A549 (cell line): ENCODE results near the gene SLC25A26. TPM values are rescaled to one million over a fixed set of nuclear protein-coding genes. Genes with fewer than 3 reads are reported as not detected.

Experiments used
- ATAC-seq, 2 experiments: fragments of 200-7000 bp in 1 of 2; fragments of >200 bp in 1 of 2; cut with Nextera tagmentation in 1 of 2; cut with Tn5 transposase in 1 of 2; 3 replicates each; pipeline versions ENCODE4 v1.8.0 to v1.9.1; 2018 to 2020; ENCODE audit warnings: mild to moderate bottlenecking in 1 of 2, moderate library complexity in 1 of 2
- CTCF ChIA-PET: fragments of 300-600 bp; sonication (Branson Sonifier 250); formaldehyde crosslinking; extraction: SDS; loops from one replicate; lab custom pipeline; 2021; ENCODE audit warnings: antibody characterized with exemption, inconsistent platforms; lab: Yijun Ruan, JAX
- POLR2A ChIA-PET: fragments of 350-600 bp; formaldehyde crosslinking; extraction: SDS; loops from one replicate; lab custom pipeline; 2021; ENCODE audit warnings: antibody characterized with exemption, inconsistent platforms; lab: Yijun Ruan, JAX
- DNase-seq, 2 experiments: peaks; one replicate each; pipeline versions ENCODE4 v3.0.0 to v3.0.0-alpha.2; 2011 to 2016; ENCODE audit warnings: low read depth in 1 of 2, low spot score in 1 of 2
- FAIRE-seq: peaks from 2 replicates; lab custom pipeline; 2011; peaks lifted over from hg19 to GRCh38; lab: Jason Lieb, UNC
- H3K27ac ChIP-seq, 2 experiments: fragments of >200 bp; sonication (Bioruptor Twin); formaldehyde crosslinking; 3 replicates each; pipeline ENCODE4 v1.5.1; 2016 to 2017
- H3K4me1 ChIP-seq: fragments of >200 bp; sonication (Bioruptor Twin); formaldehyde crosslinking; 3 replicates; pipeline ENCODE4 v1.6.1; 2016
- H3K4me2 ChIP-seq: fragments of >200 bp; sonication (Bioruptor Twin); formaldehyde crosslinking; 3 replicates; pipeline ENCODE4 v1.6.1; 2016
- H3K4me3 ChIP-seq: fragments of >200 bp; sonication (Bioruptor Twin); formaldehyde crosslinking; 3 replicates; pipeline ENCODE4 v1.5.1; 2016
- H3K9me3 ChIP-seq: fragments of >200 bp; sonication (Bioruptor Twin); formaldehyde crosslinking; 3 replicates; pipeline ENCODE4 v1.6.1; 2016
- BCL3 ChIP-seq: fragments of >200 bp; sonication (Bioruptor Twin); formaldehyde crosslinking; IDR thresholded peaks from 3 replicates; pipeline ENCODE4 v1.6.1; 2016
- CBX2 ChIP-seq: fragments of 200-600 bp; sonication (generic); IDR thresholded peaks from 2 replicates; pipeline ENCODE4 v1.6.1; 2016; ENCODE audit warnings: low read depth, mild to moderate bottlenecking, borderline replicate concordance
- CBX8 ChIP-seq: fragments of 200-600 bp; sonication (generic); IDR thresholded peaks from 2 replicates; pipeline ENCODE4 v1.6.1; 2016
- CHD2 ChIP-seq: fragments of 150-350 bp; IDR thresholded peaks from 2 replicates; pipeline ENCODE4 v1.6.1; 2014; ENCODE audit warnings: low read length; ENCODE audit not compliant: partially characterized antibody
- CHD4 ChIP-seq: fragments of 200-600 bp; sonication (generic); IDR thresholded peaks from 2 replicates; pipeline ENCODE4 v1.6.1; 2016; ENCODE audit warnings: antibody characterized with exemption, mild to moderate bottlenecking, borderline replicate concordance
- EHF ChIP-seq: fragments of 250-450 bp; sonication (Bioruptor Pico); IDR thresholded peaks from 2 replicates; pipeline ENCODE4 v1.5.0; 2020; ENCODE audit warnings: mild to moderate bottlenecking
- EHMT2 ChIP-seq: fragments of 200-600 bp; sonication (generic); IDR thresholded peaks from 2 replicates; pipeline ENCODE4 v1.6.1; 2016; ENCODE audit warnings: antibody characterized with exemption, low read depth, mild to moderate bottlenecking, moderate library complexity
- ESRRA ChIP-seq: fragments of 150-350 bp; IDR thresholded peaks from 2 replicates; pipeline ENCODE4 v1.6.1; 2014; ENCODE audit warnings: mild to moderate bottlenecking, low read length, borderline replicate concordance
- FOSB ChIP-seq: fragments of 250-450 bp; sonication (Bioruptor Pico); IDR thresholded peaks from 2 replicates; pipeline ENCODE4 v1.5.0; 2020; ENCODE audit warnings: mild to moderate bottlenecking, moderate library complexity
- FOSL2 ChIP-seq, 2 experiments: fragments of 450-650 bp in 1 of 2; fragments of >200 bp in 1 of 2; sonication (Bioruptor Twin) in 1 of 2; formaldehyde crosslinking; IDR thresholded peaks; 2 replicates each; pipeline versions ENCODE4 v1.5.0 to v1.6.1; 2016 to 2020; ENCODE audit warnings: mild to moderate bottlenecking in 1 of 2, moderate library complexity in 1 of 2
- FOXS1 ChIP-seq: fragments of 250-450 bp; sonication (Bioruptor Pico); IDR thresholded peaks from 2 replicates; pipeline ENCODE4 v1.5.0; 2020; ENCODE audit warnings: mild to moderate bottlenecking, moderate library complexity
- GATA3 ChIP-seq: IDR thresholded peaks from 2 replicates; pipeline ENCODE4 v1.6.1; 2012; ENCODE audit warnings: borderline replicate concordance
- HEYL ChIP-seq: fragments of 250-450 bp; sonication (Bioruptor Pico); IDR thresholded peaks from 2 replicates; pipeline ENCODE4 v1.8.0; 2021; ENCODE audit warnings: mild to moderate bottlenecking, moderate library complexity
- HOXA7 ChIP-seq: fragments of 250-450 bp; sonication (Bioruptor Pico); IDR thresholded peaks from 2 replicates; pipeline ENCODE4 v1.5.0; 2020; ENCODE audit warnings: mild to moderate bottlenecking, moderate library complexity
- HOXB13 ChIP-seq: fragments of 250-450 bp; sonication (Bioruptor Pico); IDR thresholded peaks from 2 replicates; pipeline ENCODE4 v1.5.0; 2020; ENCODE audit warnings: low read depth, mild to moderate bottlenecking, moderate library complexity
- HOXB5 ChIP-seq: fragments of 250-450 bp; sonication (Bioruptor Pico); IDR thresholded peaks from 2 replicates; pipeline ENCODE4 v1.5.0; 2020; ENCODE audit warnings: mild to moderate bottlenecking, moderate library complexity
- MAFK ChIP-seq: fragments of 450-650 bp; IDR thresholded peaks from 2 replicates; pipeline ENCODE4 v1.6.1; 2014; ENCODE audit not compliant: partially characterized antibody
- MAZ ChIP-seq: fragments of 150-350 bp; IDR thresholded peaks from 2 replicates; pipeline ENCODE4 v1.6.1; 2014; ENCODE audit warnings: antibody characterized with exemption, low read depth, low read length, borderline replicate concordance
- PHF8 ChIP-seq: fragments of 200-600 bp; sonication (generic); IDR thresholded peaks from 2 replicates; pipeline ENCODE4 v1.6.1; 2016; ENCODE audit warnings: low read depth, mild to moderate bottlenecking, antibody characterized with exemption, moderate library complexity, borderline replicate concordance
- POLR2A ChIP-seq: IDR thresholded peaks from 2 replicates; pipeline ENCODE4 v1.6.1; 2012; ENCODE audit warnings: mild to moderate bottlenecking, low read length
- POLR2AphosphoS2 ChIP-seq: conservative IDR thresholded peaks from 2 replicates; pipeline ENCODE4 v1.6.1; 2012; ENCODE audit warnings: low read length, improper control_type of control experiment, inconsistent platforms
- RAD21 ChIP-seq, 2 experiments: fragments of >200 bp in 1 of 2; sonication (Bioruptor Twin) in 1 of 2; formaldehyde crosslinking in 1 of 2; IDR thresholded peaks in 1 of 2; conservative IDR thresholded peaks in 1 of 2; 2 replicates in 1 of 2; 3 replicates in 1 of 2; pipeline ENCODE4 v1.6.1; 2012 to 2018; ENCODE audit warnings: inconsistent platforms in 1 of 2
- RCOR1 ChIP-seq: fragments of 150-350 bp; IDR thresholded peaks from 2 replicates; pipeline ENCODE4 v1.6.1; 2014; ENCODE audit warnings: antibody characterized with exemption, low read length, low read depth
- REST ChIP-seq: fragments of 200-600 bp; sonication (generic); IDR thresholded peaks from 2 replicates; pipeline ENCODE4 v1.6.1; 2016; ENCODE audit warnings: antibody characterized with exemption, mild to moderate bottlenecking, moderate library complexity
- RFX5 ChIP-seq: fragments of 450-650 bp; IDR thresholded peaks from 2 replicates; pipeline ENCODE4 v1.7.1; 2014; ENCODE audit warnings: antibody characterized with exemption, mild to moderate bottlenecking, moderate library complexity
- RNF2 ChIP-seq: fragments of 200-600 bp; sonication (generic); IDR thresholded peaks from 2 replicates; pipeline ENCODE4 v1.6.1; 2016; ENCODE audit warnings: low read depth, mild to moderate bottlenecking, antibody characterized with exemption, moderate library complexity, borderline replicate concordance
- TFCP2L1 ChIP-seq: fragments of 250-450 bp; sonication (Bioruptor Pico); IDR thresholded peaks from 2 replicates; pipeline ENCODE4 v1.5.0; 2021; ENCODE audit warnings: mild to moderate bottlenecking
- USF2 ChIP-seq: fragments of 450-650 bp; IDR thresholded peaks from 2 replicates; pipeline ENCODE4 v1.6.1; 2014; ENCODE audit warnings: antibody characterized with exemption
- ZC3H11A ChIP-seq: fragments of 450-650 bp; IDR thresholded peaks from 2 replicates; pipeline ENCODE4 v1.6.1; 2014; ENCODE audit warnings: antibody characterized with exemption, mild to moderate bottlenecking
- ZFP36 ChIP-seq: fragments of 450-650 bp; IDR thresholded peaks from 2 replicates; pipeline ENCODE4 v1.6.1; 2014; ENCODE audit warnings: borderline replicate concordance; ENCODE audit not compliant: partially characterized antibody
- ZSCAN20 ChIP-seq: fragments of 250-450 bp; sonication (Bioruptor Pico); IDR thresholded peaks from 2 replicates; pipeline ENCODE4 v1.8.0; 2022; ENCODE audit warnings: mild to moderate bottlenecking, moderate library complexity
- WGBS: methylation state at CpG from one replicate; pipeline ENCODE4 v1.1.6; 2017; ENCODE audit errors: missing lambda C conversion rate; 5-methylcytosine and 5-hydroxymethylcytosine counted together
- polyA plus RNA-seq, 4 experiments: library from polyadenylated mRNA; depleted of rRNA in 3 of 4; stranded (reverse); fragments of >200 nt; fragmentation: RNase III in 1 of 4; extraction: RNeasy Plus Mini Kit Qiagen cat#74134 plus additional on column Dnase treatment in 1 of 4; gene quantifications; 2 replicates in 3 of 4; 3 replicates in 1 of 4; pipeline ENCODE4 v1.2.3, GENCODE V29; 2011 to 2017
- TF ChIP-seq, protein P1 (sequence below): IDR thresholded peaks from 2 replicates; pipeline ENCODE4 v1.6.1; 2012; ENCODE audit warnings: low read depth, borderline replicate concordance

SLC25A26 gene
- polyA plus RNA-seq, 2 of the 4 experiments (the other 2 are of a cell fraction): 13.0 to 30.5 TPM

DNA sequence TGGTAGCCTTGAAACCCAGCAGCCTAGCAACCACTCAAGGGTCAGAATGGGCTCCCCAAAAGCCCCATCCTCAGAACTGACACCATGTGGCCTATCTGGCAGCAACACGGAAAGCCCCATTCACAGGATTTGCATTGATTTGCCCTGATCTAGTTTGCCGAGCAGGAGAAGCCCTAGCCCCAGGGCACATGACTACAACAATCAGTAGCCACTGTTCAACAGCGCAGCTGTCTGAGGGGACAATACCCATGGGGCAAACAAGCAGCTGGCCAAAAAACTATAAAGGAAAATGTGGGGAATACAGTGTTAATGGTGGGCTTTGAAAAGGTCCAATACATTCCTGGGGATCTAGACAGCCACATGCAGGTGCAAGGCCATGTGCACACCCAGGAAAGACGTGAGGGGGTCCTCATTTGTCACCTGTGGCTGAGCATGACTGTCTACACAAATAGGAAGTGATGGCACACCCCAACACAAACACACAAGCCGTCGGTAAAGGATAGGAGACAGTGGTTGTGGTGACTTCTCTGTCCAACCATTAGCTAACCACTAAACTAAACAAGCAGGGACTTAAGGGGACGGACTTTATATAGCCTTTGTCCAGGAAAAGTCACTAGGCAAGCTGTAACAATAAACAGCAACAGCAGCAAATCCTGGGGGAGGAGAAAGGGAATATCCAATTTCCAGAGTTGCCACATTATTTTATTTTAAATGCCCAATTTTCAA lies 166.3 kb downstream of the SLC25A26 start:
- Histone ChIP-seq H3K9me3 (no peaks in the 10 kb centered on the region), H3K4me3 (no peak overlapping the region), H3K4me1 (no peaks in the 10 kb centered on the region), H3K4me2 (no peak overlapping the region), H3K27ac (no peak overlapping the region)
- no peak for DNase-seq
- CTCF ChIA-PET: interaction anchor here (2.0 kb wide), 1 partner anchor 21 kb away, joined by 10 read pairs; no protein-coding TSS in a partner anchor
- ATAC-seq: no peak
- no peak for TF ChIP-seq CBX8
- TF ChIP-seq EHF: no peak
- no peak for TF ChIP-seq ZFP36
- no peak for TF ChIP-seq CHD4
- no peak for TF ChIP-seq FOXS1 (CRISPR knock-in tag)
- no peak for TF ChIP-seq PHF8
- TF ChIP-seq, protein P1, sequence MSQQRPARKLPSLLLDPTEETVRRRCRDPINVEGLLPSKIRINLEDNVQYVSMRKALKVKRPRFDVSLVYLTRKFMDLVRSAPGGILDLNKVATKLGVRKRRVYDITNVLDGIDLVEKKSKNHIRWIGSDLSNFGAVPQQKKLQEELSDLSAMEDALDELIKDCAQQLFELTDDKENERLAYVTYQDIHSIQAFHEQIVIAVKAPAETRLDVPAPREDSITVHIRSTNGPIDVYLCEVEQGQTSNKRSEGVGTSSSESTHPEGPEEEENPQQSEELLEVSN: no peak
- TF ChIP-seq RCOR1: no peak
- TF ChIP-seq EHMT2: no peak
- no peak for TF ChIP-seq RFX5
- TF ChIP-seq CBX2: no peak
- TF ChIP-seq TFCP2L1 (CRISPR knock-in tag): no peak
- no peak for TF ChIP-seq ESRRA
- no peak for TF ChIP-seq GATA3
- no peak for TF ChIP-seq RAD21 (conservative IDR thresholded peaks at IDR 0.05 in 1 of 2, IDR thresholded peaks at IDR 0.05 in 1 of 2)
- no peak for TF ChIP-seq ZC3H11A
- TF ChIP-seq RNF2: no peak
- no peak for TF ChIP-seq REST
- POLR2A ChIA-PET: no interaction called here
- no peak for FAIRE-seq
- 86% methylated on average over 6 of the region's 7 CpGs for WGBS

DNA sequence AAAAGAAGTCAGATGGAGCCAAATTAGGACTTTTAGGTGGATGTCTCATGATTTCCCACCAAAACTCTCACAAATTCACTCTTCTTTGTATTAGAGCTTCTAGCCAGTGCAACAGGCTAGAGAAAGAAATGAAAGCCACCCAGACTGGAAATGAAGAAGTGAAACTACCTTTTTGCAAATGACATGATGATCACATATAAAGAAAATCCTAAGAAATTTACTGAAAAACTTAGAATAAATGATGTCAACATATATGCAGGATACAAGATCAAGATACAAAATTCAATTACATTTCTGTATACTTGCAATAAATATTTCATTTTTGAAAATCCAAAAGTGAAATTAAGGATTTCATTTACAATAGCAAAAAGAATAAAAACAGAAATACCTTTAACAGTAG lies 169.2 kb downstream of the SLC25A26 start:
- TF ChIP-seq FOSB (CRISPR knock-in tag) (no peak), ZSCAN20 (CRISPR knock-in tag) (no peak), HOXA7 (CRISPR knock-in tag) (no peak), TFCP2L1 (CRISPR knock-in tag) (no peak), POLR2A (no peak), HOXB13 (CRISPR knock-in tag) (no peak), BCL3 (no peak), CBX8 (no peak), POLR2AphosphoS2 (no peak), CHD2 (no peak), EHMT2 (no peak), MAFK (no peak), GATA3 (no peak), MAZ (no peak), HEYL (CRISPR knock-in tag) (no peak), USF2 (no peak), FOSL2 (IDR thresholded peaks at IDR 0.05) (no peak), FOSL2 (CRISPR knock-in tag; IDR thresholded peaks at IDR 0.05) (no peak), HOXB5 (no peak)
- Histone ChIP-seq H3K4me3 (no peak overlapping the region), H3K9me3 (no peaks in the 10 kb centered on the region), H3K4me1 (no peaks in the 10 kb centered on the region), H3K27ac (no peak overlapping the region), H3K4me2 (no peak overlapping the region)
- DNase-seq (no peak), ATAC-seq (no peak), FAIRE-seq (no peak)
- ChIA-PET POLR2A (no interaction called here), CTCF (no interaction called here)
